Fibroblast of pulmonary artery (primary cell): ENCODE data around the gene PHEX.

Experiments used
- DNase-seq: peaks from one replicate; pipeline ENCODE4 v3.0.0-alpha.2; 2010; ENCODE audit warnings: low read depth
- H3K4me3 ChIP-seq: replicated peaks from 2 replicates; pipeline ENCODE4 v1.5.1; 2011; ENCODE audit warnings: low read depth, mild to moderate bottlenecking, control low read depth, low read length, moderate library complexity
- CTCF ChIP-seq: IDR thresholded peaks from 2 replicates; pipeline ENCODE4 v1.5.1; 2011; ENCODE audit warnings: mild to moderate bottlenecking, control low read depth, low read length, inconsistent platforms; ENCODE audit errors: missing control alignments

The PHEX gene

GRCh38 chrX:22196149-22196548 lies 164.0 kb downstream of the PHEX start:
- DNase-seq: no peak
- TF ChIP-seq CTCF: no peak

GRCh38 chrX:22202251-22202650 lies 170.1 kb downstream of the PHEX start:
- no peak overlapping the region for H3K4me3 ChIP-seq

More at GRCh38 chrX:22196149-22196548, 164.0 kb downstream of the PHEX start:
- H3K4me3 ChIP-seq: no peak overlapping the region

GRCh38 chrX:22203186-22203585 lies 171.1 kb downstream of the PHEX start:
- DNase-seq: no peak
- H3K4me3 ChIP-seq: no peak overlapping the region
- no peak for TF ChIP-seq CTCF

More at GRCh38 chrX:22202251-22202650, 170.1 kb downstream of the PHEX start:
- peak; percentile 5 for DNase-seq
- no peak for TF ChIP-seq CTCF

- no peak for DNase-seq
- TF ChIP-seq CTCF: no peak
Observed at GRCh38 chrX:22206781-22207180, 174.7 kb downstream of the PHEX start.

GRCh38 chrX:22220941-22221340 lies 188.8 kb downstream of the PHEX start:
- no peak overlapping the region for H3K4me3 ChIP-seq
- peak; percentile 28 for DNase-seq
- TF ChIP-seq CTCF: no peak

More at GRCh38 chrX:22206781-22207180, 174.7 kb downstream of the PHEX start:
- H3K4me3 ChIP-seq: no peak overlapping the region

GRCh38 chrX:22234380-22234779 lies 202.3 kb downstream of the PHEX start:
- no peak overlapping the region for H3K4me3 ChIP-seq
- no peak for TF ChIP-seq CTCF
- DNase-seq: no peak

- TF ChIP-seq CTCF: no peak
- no peak overlapping the region for H3K4me3 ChIP-seq
- DNase-seq: no peak
Observed at GRCh38 chrX:22237479-22237878, 205.4 kb downstream of the PHEX start.
